Activated CD4-positive, alpha-beta T cell treated with anti-CD3 and anti-CD28 coated beads, Interleukin-2, amount 10 ng/mL, durations not matched to agents 24 days and 14 days (primary cell): ENCODE data around the gene S1PR1. TPM values are rescaled to one million over a fixed set of nuclear protein-coding genes. Genes with fewer than 3 reads are reported as not detected.

Experiments
- DNase-seq: peaks from one replicate; pipeline ENCODE4 v3.0.0; 2022
- H3K27ac Mint-ChIP-seq: one replicate; pipeline ENCODE4 v1.8.0; 2022; ENCODE audit warnings: mild to moderate bottlenecking, mixed read lengths
- H3K27me3 Mint-ChIP-seq: one replicate; pipeline ENCODE4 v1.8.0; 2022; ENCODE audit warnings: mixed read lengths
- H3K36me3 Mint-ChIP-seq: one replicate; pipeline ENCODE4 v1.8.0; 2022; ENCODE audit warnings: low read depth, mild to moderate bottlenecking, mixed read lengths
- H3K4me1 Mint-ChIP-seq: one replicate; pipeline ENCODE4 v1.8.0; 2021; ENCODE audit warnings: mixed read lengths
- H3K4me3 Mint-ChIP-seq: one replicate; pipeline ENCODE4 v1.8.0; 2022; ENCODE audit warnings: mild to moderate bottlenecking, moderate library complexity, mixed read lengths
- H3K9me3 Mint-ChIP-seq: one replicate; pipeline ENCODE4 v1.8.0; 2021; ENCODE audit warnings: mixed read lengths
- intact Hi-C: fragments of 100-400 bp; cut with micrococcal nuclease; formaldehyde crosslinking; loops from one replicate; pipeline ENCODE4 v1.15.1; 2023
- total RNA-seq: library from RNA; stranded (reverse); gene quantifications from 2 replicates; pipeline ENCODE4 v1.2.3, GENCODE V29; 2022

Gene S1PR1
- total RNA-seq, 1 donor from 2014 or later, result 51.2 TPM

DNA sequence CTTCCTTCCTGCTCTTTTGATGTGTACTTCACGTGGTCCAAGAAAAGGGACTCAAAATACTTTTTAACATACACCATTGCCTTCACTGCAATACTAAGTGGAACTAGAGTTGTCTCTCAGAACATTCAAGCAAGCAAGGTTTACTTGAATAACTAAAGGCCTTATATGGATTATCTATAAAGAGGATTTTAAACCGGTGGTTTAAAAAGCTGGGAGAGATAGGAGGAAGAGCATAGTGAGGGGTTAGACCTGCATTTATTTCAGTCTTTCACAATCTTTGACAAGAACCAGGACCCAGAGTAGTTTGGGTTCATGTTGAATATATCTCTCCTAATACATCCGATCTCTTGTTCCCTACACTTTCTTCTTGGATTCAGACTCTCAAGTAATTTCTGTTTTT is 6.9 kb downstream of the S1PR1 start:
- Mint-ChIP-seq H3K4me1 (peaks cover 49% of the 10 kb centered on the region), H3K36me3 (peaks cover 51% of the 10 kb centered on the region), H3K27ac (no peak overlapping the region), H3K9me3 (no peaks in the 10 kb centered on the region), H3K27me3 (no peaks in the 10 kb centered on the region), H3K4me3 (no peak overlapping the region)
- intact Hi-C loops, result loop anchor here (2.0 kb wide), 1 partner anchor 35 kb away; no protein-coding TSS in a partner anchor
- DNase-seq, result no peak

- H3K27me3 Mint-ChIP-seq, result no peaks in the 10 kb centered on the region
- H3K9me3 Mint-ChIP-seq, result no peaks in the 10 kb centered on the region
- no peak overlapping the region for H3K27ac Mint-ChIP-seq
- H3K4me1 Mint-ChIP-seq, result peaks cover 38% of the 10 kb centered on the region
- intact Hi-C loops, result no loop called here
- DNase-seq, result no peak
- peaks cover 41% of the 10 kb centered on the region for H3K36me3 Mint-ChIP-seq
- H3K4me3 Mint-ChIP-seq, result no peak overlapping the region
Measured at GRCh38 chr1:101244842-101245241, 8.0 kb downstream of the S1PR1 start.

GRCh38 chr1:101245246-101245927 is 8.6 kb downstream of the S1PR1 start:
- Mint-ChIP-seq H3K27me3 (no peaks in the 10 kb centered on the region), H3K4me1 (peaks cover 34% of the 10 kb centered on the region), H3K9me3 (no peaks in the 10 kb centered on the region), H3K4me3 (no peak overlapping the region), H3K36me3 (peaks cover 35% of the 10 kb centered on the region), H3K27ac (no peak overlapping the region)
- intact Hi-C loops, result no loop called here
- DNase-seq, result no peak

DNA sequence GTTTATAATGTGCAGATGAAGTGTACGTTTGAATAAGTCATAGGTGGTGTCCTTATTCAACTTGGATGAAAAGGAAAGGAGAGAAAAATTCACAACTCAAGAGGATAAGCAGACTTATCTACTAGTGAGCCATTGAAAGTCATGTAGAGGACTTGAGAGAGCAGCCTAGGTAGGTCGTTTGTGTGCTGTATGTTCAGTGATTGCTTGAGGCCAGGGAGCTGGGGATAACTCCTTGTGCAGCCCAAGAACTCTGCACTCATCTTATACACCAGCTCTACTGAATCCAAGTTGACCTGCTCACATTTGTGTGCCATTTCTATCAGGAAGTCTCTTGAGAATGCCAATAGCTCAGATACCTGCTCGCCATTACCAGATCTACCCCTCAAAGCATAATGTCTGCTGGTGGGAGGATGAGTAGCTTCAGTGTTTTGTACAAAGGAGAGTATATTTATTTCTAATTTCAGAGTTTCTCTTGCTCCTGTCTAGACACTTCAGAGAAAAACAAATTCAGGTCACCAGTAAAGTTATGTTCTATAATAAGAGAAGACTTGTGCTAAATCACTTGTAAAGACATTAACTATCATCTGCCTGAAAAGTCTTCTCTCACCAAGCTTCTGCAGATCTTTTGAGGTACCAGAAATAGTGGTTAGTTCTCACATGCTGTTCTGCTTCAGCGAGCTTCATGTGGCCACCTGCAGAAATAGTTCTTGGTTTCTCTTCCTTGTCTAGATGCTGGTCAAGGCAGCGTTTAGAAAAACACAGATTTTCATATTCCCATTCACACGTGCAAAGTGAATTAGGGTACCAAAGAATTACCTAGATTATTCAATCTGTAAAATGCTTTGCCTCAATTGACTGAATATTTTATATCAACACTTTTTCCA is 10.8 kb downstream of the S1PR1 start:
- Mint-ChIP-seq H3K9me3 (no peaks in the 10 kb centered on the region), H3K27ac (no peak overlapping the region), H3K27me3 (no peaks in the 10 kb centered on the region), H3K36me3 (peaks cover 16% of the 10 kb centered on the region), H3K4me1 (peaks cover 23% of the 10 kb centered on the region), H3K4me3 (no peak overlapping the region)
- DNase-seq, result no peak
- intact Hi-C loops, result no loop called here

GRCh38 chr1:101250222-101250621 is 13.4 kb downstream of the S1PR1 start:
- intact Hi-C loops, result no loop called here
- Mint-ChIP-seq H3K4me1 (peaks cover 20% of the 10 kb centered on the region), H3K27ac (no peak overlapping the region), H3K27me3 (no peaks in the 10 kb centered on the region), H3K9me3 (no peaks in the 10 kb centered on the region), H3K36me3 (peaks cover 2% of the 10 kb centered on the region), H3K4me3 (no peak overlapping the region)
- peak; percentile 40 for DNase-seq

- Mint-ChIP-seq H3K27me3 (no peaks in the 10 kb centered on the region), H3K4me1 (peaks cover 18% of the 10 kb centered on the region), H3K36me3 (peaks cover 2% of the 10 kb centered on the region), H3K27ac (no peak overlapping the region), H3K9me3 (no peaks in the 10 kb centered on the region), H3K4me3 (no peak overlapping the region)
- peak; percentile 29 for DNase-seq
- intact Hi-C loops, result no loop called here
Measured at GRCh38 chr1:101250656-101251272, 13.9 kb downstream of the S1PR1 start.

DNA sequence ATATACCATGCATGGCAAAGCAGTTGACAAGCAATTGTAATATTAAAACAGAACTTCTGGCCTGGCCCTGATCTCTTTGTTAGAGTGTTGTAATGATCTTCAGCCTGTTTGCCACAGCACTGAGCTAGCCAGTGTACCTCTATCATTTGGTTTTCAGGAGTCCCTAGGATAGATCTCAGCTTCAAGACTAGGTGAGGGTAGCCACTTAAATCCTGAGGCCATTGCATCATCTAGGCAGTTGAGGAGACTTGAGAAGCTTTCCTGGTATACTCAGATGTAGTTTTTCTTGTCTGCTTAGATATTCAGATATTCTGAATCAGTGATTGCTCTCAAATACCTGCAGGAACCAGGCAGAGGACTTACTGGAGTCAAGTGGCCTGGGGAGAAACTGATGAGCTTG is 14.7 kb downstream of the S1PR1 start:
- intact Hi-C loops, result no loop called here
- Mint-ChIP-seq H3K9me3 (no peaks in the 10 kb centered on the region), H3K4me1 (peaks cover 16% of the 10 kb centered on the region), H3K27ac (no peak overlapping the region), H3K27me3 (no peaks in the 10 kb centered on the region), H3K36me3 (peaks cover 2% of the 10 kb centered on the region), H3K4me3 (no peak overlapping the region)
- peak; percentile 53 for DNase-seq

DNA sequence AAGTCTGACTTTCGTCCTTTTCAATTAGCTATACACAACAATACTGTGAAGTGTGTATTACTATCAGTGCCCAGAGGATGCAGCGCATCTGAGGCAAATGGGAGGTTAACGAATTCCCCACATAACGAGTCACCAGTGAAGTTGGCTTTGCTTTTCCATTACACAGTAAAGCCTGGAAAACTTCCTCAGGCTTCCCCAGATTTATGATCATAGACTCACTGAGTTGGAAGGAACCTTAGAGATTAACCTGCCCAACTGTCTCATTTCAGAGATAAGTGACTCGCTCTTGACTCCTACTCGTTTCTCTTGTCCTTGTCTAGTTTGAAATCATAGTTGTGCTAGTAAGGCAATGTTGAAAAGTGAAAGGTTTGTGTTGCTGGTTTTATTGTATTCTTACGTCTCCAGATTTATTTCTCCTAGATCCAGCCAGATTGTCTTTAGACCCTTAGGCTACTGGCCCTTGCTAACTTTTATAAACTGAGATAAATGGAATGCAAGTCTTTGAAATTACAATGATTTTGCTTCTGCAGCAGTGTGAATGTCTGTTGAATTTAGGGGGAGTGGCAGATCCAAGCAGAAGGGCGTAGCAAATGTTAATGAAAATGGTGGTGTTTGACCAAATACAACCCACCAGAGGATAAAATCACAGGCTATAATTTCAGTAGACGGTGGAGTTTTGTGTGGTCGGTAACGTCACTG is 17.3 kb downstream of the S1PR1 start:
- intact Hi-C loops, result loop anchor here (1.0 kb wide), 1 partner anchor 37 kb away; no protein-coding TSS in a partner anchor
- Mint-ChIP-seq H3K36me3 (no peaks in the 10 kb centered on the region), H3K27ac (no peak overlapping the region), H3K27me3 (no peaks in the 10 kb centered on the region), H3K9me3 (peaks cover 3% of the 10 kb centered on the region), H3K4me1 (peaks cover 31% of the 10 kb centered on the region), H3K4me3 (no peak overlapping the region)
- peak; percentile 68 for DNase-seq

GRCh38 chr1:101257500-101258325 is 20.9 kb downstream of the S1PR1 start:
- Mint-ChIP-seq H3K4me1 (peaks cover 52% of the 10 kb centered on the region), H3K4me3 (peak overlapping the region; percentile 42), H3K27me3 (no peaks in the 10 kb centered on the region), H3K36me3 (no peaks in the 10 kb centered on the region), H3K27ac (peak overlapping the region; percentile 68), H3K9me3 (peaks cover 4% of the 10 kb centered on the region)
- intact Hi-C loops, result loop anchor here (2.0 kb wide), 1 partner anchor 21 kb away; the partner anchor contains the start of gene S1PR1
- peak; percentile 80 for DNase-seq

GRCh38 chr1:101259744-101260148 is 22.9 kb downstream of the S1PR1 start:
- intact Hi-C loops, result loop anchor here (2.0 kb wide), 1 partner anchor 23 kb away; the partner anchor contains the start of gene S1PR1
- Mint-ChIP-seq H3K4me1 (peaks cover 56% of the 10 kb centered on the region), H3K4me3 (peak overlapping the region; percentile 35)

DNA sequence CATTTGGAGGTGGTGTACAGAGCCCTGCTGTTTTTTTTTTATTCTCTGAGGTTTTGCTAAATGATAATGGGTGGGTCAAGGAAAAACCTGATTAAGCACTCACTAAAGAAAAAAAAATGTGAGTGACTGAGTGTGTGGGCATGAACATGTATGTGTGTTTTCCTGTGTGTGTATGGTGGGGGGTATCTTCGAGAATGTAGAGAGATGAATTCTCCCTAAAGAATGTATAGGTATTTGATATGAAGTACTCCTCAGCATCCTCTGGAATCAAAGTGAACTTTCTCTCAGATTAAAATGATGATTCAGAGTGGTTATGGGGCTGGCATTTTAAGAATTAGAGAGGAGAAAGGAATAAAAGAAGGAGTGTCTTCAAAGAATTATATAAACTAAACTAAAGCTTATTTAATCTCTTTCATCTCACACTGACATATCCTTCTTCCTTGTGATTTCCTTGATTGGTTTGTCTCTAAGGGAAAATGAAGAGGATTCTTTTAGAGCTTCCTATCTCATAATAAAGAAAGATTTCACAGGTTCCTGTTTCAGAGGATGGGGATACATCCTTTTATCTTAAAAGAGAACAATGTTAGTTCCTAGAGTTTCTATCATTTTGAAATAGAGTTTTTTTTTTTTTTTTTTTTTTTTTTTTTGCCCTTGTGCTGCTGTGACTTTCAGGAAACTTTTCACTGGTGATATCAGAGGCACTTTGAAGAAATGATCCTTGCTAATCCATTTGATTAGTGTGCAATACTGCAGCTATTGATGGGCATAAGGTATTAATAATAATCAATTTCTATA is 23.9 kb downstream of the S1PR1 start:
- DNase-seq, result no peak
- Mint-ChIP-seq H3K4me1 (peaks cover 66% of the 10 kb centered on the region), H3K4me3 (peak overlapping the region; percentile 24), H3K27ac (peak overlapping the region; percentile 61), H3K27me3 (no peaks in the 10 kb centered on the region), H3K9me3 (peaks cover 4% of the 10 kb centered on the region), H3K36me3 (no peaks in the 10 kb centered on the region)
- intact Hi-C loops, result no loop called here

More at GRCh38 chr1:101259744-101260148, 22.9 kb downstream of the S1PR1 start:
- Mint-ChIP-seq H3K27me3 (no peaks in the 10 kb centered on the region), H3K9me3 (peaks cover 4% of the 10 kb centered on the region), H3K27ac (peak overlapping the region; percentile 73), H3K36me3 (no peaks in the 10 kb centered on the region)
- DNase-seq, result no peak

GRCh38 chr1:101261623-101262022 is 24.8 kb downstream of the S1PR1 start:
- intact Hi-C loops, result loop anchor here (2.0 kb wide), 1 partner anchor 23 kb away; no protein-coding TSS in a partner anchor
- Mint-ChIP-seq H3K4me3 (no peak overlapping the region), H3K9me3 (peaks cover 4% of the 10 kb centered on the region), H3K4me1 (peaks cover 66% of the 10 kb centered on the region), H3K36me3 (no peaks in the 10 kb centered on the region), H3K27me3 (no peaks in the 10 kb centered on the region), H3K27ac (peak overlapping the region; percentile 43)
- no peak for DNase-seq
